NCI-H2196 (cell line): ENCODE data around the gene OGDH.
"Not testable (repeated sequence)": the region's sequence is repeated elsewhere in the genome, so short reads cannot be mapped to it uniquely, and the experiment has no call there.

Experiments used
- DNase-seq: peaks from one replicate; lab custom pipeline; 2025; ENCODE audit not compliant: unreplicated experiment; lab: John Stamatoyannopoulos, UW

The OGDH gene

DNA sequence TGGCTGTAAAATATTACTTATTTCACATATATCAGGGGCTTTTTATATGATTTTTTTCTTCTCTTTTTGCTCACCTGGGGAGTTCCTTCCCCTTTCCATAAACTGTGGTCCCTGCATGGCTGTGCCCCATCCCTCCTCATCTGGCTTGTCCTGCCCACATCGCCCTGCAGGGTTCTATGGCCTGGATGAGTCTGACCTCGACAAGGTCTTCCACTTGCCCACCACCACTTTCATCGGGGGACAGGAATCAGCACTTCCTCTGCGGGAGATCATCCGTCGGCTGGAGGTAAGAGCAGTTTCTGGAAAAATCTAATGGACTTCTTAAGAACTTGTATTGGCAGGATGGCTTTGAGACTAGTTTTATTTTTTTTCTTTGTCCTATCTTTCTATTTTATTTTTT lies 60.1 kb downstream of the OGDH start:
- no peak for DNase-seq

- no peak for DNase-seq
These were observed 60.8 kb downstream of the OGDH start for GRCh38 chr7:44667190-44667589.

DNA sequence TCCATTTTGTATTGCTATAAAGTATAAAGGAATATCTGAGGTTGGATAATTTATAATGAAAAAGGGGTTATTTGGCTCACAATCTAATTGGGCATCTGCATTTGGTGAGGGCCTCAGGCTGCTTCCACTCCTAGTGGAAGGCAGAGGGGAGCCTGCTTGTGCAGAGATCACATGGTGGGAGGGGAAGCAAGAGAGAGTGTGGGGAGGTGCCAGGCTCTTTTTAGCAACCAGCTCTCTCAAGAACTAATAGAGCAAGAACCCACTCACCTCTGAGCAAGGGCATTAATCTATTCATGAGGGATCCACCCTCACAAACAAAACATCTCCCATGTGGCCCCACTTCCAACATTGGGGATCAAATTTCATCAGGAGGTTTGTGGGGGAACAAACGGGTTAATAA lies 64.6 kb downstream of the OGDH start:
- no peak for DNase-seq

DNA sequence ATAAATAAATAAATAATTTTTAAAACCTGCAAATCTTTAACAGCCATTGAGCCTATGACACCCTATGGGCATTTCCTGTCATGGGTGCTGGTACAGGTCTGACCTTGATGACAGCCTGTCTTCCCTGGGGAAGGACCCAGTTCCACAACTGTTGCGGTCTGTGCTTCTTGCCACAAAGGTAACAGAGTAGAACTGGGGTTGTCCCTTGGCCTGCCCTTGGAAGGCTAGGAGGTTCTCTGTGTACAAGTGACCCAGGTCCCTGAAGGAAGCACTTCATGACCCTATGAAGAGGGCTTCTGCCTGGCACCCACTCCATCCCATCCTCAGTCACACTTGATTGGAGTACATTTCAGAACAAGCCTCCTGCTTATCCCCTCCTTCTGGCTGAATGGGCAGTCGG lies 66.9 kb downstream of the OGDH start:
- no peak for DNase-seq

- no peak for DNase-seq
These were observed 67.3 kb downstream of the OGDH start for GRCh38 chr7:44673771-44674170.

DNA sequence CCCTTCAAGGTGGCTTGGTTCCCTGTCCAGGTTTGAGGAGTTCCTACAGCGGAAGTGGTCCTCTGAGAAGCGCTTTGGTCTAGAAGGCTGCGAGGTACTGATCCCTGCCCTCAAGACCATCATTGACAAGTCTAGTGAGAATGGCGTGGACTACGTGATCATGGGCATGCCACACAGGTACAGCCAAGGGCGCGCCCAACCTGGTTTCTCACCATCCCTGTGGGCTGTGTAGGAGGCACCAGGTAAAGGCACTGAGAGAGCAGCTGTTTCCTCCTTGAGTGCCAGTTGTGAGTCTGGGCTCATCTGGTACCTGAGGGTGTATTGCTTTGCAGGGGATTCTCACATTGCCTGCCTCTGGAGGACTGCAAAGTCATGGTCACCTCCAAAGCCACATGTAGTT lies 68.0 kb downstream of the OGDH start:
- no peak for DNase-seq

DNA sequence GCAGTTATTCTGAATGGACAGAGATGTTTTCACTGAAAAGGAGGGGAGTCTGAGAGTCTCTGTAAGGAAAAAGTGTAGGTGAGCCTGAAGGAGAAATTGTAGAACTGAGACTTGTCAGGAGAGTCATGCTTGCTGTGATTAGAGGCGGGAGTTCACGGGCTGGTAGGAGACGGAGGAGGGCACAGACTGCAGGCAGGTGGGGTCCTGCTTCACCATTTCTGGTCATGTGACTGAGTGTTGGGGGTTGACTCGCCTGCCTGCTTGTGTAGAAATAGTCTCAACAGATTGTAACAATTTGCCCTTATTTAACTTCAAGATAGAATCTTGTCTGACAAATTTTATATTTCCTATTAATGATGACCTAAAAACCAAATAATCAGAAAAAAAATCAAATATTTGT lies 70.3 kb downstream of the OGDH start:
- no peak for DNase-seq

GRCh38 chr7:44678101-44678470 lies 71.7 kb downstream of the OGDH start:
- no peak for DNase-seq

DNA sequence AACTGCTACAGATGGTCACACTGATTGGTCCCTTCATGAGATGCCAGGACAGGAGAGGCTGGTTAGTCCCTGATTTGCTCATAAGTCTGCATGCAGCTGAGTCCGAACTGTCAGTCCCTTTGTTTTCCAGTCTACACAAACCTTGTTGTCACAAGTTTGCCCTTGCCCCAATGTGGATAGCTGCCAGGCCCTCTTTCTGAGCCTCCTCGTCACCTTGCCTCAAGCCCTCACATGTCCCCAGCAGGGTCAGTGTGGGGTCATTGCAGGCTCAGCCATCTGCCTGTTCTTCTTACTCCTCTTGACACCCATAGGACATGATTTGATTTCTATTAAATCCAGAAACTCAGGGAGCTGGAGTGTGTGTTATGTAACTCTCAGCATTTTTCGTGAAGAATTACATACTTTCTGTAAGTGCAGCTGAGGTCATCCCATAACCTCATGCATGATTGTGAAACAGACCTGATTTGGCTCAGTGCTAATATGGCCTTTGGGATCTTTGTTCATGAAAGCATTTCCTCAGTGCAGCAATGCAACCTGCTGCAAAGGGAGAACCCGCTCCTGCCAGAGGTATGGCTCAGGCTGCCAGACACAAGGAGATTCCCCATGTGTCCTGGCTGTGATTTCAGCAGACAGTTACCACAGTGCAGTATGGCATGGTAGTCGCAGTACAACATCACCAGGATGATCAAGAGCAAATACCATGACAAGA lies 72.2 kb downstream of the OGDH start:
- no peak for DNase-seq

GRCh38 chr7:44681645-44682044 lies 75.2 kb downstream of the OGDH start:
- DNase-seq: no peak

DNA sequence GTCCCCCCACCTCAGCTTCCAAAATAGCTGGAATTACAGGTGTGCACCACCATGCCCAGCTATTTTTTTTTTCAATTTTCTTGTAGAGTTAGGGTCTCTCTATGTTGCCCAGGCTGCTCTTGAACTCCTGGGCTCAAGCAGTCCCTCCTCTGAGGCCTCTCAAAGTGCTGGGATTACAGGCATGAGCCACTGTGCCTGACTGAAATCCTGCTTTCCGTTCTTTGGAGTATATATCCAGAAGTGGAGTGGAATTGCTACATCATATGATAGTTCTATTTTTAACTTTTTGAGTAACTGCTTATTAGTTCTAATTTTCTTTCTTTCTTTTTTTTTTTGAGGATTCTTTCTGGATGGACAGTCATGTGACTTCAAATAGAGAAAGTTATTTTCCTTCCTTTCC lies 79.3 kb downstream of the OGDH start:
- no peak for DNase-seq

- no peak for DNase-seq
These were observed 83.0 kb downstream of the OGDH start for GRCh38 chr7:44689427-44689826.

DNA sequence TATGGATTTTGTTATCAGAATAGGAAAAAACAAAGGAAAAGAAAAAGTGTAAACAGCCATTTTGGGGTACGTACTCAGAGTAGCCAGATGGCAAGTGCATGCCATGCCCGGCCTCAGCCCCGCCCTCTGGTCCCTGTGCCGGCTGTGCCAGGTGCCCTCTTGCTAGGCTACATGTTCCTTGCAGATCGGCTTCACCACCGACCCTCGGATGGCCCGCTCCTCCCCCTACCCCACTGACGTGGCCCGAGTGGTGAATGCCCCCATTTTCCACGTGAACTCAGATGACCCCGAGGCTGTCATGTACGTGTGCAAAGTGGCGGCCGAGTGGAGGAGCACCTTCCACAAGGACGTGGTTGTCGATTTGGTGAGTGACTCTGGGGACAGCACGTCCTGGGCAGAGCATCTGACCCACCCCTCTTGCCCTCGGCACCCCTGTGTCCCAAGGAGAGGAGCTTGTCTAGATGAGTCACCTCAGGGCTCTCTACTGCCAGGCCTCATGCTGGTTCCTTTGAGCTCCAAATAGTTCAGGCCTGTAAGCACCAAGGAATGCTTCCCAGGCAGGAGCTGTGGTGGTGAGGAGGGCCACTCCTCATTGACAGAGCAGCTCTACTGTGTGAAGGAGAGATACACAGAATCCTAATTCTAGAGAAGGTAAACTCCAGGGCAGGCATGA lies 87.3 kb downstream of the OGDH start:
- DNase-seq: no peak

DNA sequence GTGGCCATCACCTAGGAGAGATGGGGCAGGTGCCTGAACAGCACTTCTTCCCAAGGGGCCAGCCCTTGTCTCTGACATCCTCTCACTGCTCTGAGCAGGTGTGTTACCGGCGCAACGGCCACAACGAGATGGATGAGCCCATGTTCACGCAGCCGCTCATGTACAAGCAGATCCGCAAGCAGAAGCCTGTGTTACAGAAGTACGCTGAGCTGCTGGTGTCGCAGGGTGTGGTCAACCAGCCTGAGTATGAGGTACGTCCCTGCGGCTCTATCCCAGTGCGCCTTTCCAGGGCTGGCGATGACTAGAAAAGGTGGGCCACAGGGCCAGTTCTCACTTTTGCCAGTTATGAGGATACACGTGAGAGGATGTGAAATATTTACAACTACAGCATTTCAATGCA lies 87.9 kb downstream of the OGDH start:
- DNase-seq: no peak

- no peak for DNase-seq
These were observed 88.3 kb downstream of the OGDH start for GRCh38 chr7:44694766-44695165.

DNA sequence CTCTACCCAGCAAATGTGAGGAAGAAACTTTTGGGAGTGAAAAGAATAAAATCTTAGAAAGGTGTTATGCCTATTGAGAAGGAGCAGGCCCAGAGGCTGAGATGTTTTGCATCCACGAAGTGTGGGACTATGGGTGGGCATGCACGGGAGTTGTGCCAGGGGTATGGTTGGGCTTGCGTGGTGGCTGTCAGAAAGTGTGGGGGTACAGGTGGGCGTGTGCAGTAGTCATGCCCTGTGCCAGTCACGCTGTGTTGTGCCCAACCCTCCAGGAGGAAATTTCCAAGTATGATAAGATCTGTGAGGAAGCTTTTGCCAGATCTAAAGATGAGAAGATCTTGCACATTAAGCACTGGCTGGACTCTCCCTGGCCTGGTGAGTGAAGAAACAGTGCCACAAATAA lies 89.3 kb downstream of the OGDH start:
- DNase-seq: no peak

- no peak for DNase-seq
These were observed 90.3 kb downstream of the OGDH start for GRCh38 chr7:44696728-44697127.

DNA sequence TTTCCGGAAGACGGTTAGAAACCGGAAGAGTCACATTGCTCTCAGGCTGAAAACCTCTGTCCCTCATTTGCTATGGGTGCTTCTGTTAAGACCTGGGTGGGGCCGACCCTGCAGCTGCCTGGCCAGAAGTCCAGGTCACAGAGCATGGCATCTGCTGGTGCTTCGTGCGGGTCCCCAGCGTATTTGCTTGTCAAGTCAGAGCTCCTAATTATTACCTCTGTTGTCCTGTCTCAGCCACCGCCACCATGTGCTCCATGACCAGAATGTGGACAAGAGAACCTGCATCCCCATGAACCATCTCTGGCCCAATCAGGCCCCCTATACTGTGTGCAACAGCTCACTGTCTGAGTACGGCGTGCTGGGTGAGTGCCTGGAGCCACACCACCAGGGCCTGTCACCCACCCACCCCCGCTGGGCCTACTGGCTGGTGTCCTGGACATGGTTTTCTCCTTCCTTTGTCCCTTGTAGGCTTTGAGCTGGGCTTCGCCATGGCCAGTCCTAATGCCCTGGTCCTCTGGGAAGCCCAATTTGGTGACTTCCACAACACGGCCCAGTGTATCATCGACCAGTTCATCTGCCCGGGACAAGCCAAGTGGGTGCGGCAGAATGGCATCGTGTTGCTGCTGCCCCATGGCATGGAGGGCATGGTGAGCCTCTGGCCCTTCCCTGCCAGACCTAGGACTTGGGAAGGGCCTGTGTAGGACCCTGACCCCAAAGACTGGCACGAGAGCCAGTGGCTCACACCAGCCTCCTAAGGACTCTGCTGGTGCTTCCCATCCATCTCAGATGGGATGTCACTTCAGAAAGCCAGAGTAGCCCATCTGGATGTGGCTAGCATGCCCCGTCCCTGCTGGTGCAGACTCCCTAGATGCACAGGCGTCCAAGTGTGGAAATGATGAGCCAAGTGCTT lies 91.0 kb downstream of the OGDH start:
- no peak for DNase-seq

DNA sequence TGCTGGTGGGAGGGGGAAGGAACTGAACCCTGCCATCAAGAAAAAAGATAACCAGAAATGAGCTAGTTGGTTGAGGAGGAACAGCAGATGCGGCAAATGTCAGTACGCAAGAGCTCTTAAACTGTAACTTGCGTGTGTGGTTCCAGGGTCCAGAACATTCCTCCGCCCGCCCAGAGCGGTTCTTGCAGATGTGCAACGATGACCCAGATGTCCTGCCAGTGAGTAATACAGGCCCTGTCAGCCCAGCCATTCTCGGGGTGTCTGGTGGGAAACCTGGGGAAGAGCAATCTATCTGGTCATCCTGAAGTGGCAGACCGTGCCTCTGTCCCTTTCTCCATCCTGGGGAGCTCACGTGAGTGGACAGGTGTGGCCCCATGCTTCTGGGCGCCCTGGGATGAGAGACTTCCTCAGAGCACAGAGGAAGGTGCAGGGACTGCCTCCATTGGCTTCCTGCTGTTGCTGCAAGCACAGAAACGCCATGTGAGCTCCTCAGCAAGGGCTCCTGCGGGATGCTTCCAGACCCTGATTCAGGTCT lies 91.7 kb downstream of the OGDH start:
- DNase-seq: no peak

- DNase-seq: not testable (repeated sequence)
These were observed 93.2 kb downstream of the OGDH start for GRCh38 chr7:44699598-44699997.

- DNase-seq: no peak
These were observed 93.9 kb downstream of the OGDH start for GRCh38 chr7:44700322-44700721.

GRCh38 chr7:44703391-44703790 lies 97.0 kb downstream of the OGDH start:
- not testable (repeated sequence) for DNase-seq
